Right lobe of liver (tissue), 4 donors: ENCODE data around the gene MAMLD1.

ENCODE experiments used
- POLR2A ChIP-seq: fragments of 450-650 bp; IDR thresholded peaks from one replicate; pipeline ENCODE4 v1.6.1; 2017; ENCODE audit warnings: antibody characterized with exemption, mild to moderate bottlenecking
- TF ChIP-seq, protein P1 (sequence below), 4 donors: fragments of 200-600 bp in 3 of 4; fragments of 450-650 bp in 1 of 4; IDR thresholded peaks; one replicate each; pipeline versions ENCODE4 v1.5.1 to v1.8.0; 2016 to 2022; ENCODE audit warnings: antibody characterized with exemption in 4 of 4, mild to moderate bottlenecking in 2 of 4
- donor health status: DM: no; HTN: no; CAD: no.
- donor health status: DM: no; HTN: no; CAD: no.
- donor health status: DM: no; HTN: yes; CAD: no.

DNA sequence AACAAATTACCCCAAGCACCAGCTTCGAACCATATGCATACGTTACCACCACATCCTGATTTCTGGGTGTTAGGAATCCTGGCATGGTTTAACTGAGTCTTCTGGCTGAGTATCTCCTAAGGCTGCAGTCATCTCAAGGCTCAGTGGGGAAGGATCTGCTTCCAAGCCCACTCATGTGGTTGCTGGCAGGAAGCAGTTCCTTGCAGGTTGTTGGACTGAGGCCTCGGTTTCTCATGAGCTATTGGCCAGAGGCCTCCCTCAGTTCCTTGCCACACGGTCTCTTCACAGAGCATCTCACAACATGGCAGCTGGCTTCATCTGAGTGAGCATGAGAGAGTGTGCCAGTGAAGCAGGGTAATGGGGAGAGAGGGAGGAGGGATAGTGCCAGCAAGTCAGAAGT lies 109.2 kb downstream of the MAMLD1 start:
- TF ChIP-seq, protein P1, sequence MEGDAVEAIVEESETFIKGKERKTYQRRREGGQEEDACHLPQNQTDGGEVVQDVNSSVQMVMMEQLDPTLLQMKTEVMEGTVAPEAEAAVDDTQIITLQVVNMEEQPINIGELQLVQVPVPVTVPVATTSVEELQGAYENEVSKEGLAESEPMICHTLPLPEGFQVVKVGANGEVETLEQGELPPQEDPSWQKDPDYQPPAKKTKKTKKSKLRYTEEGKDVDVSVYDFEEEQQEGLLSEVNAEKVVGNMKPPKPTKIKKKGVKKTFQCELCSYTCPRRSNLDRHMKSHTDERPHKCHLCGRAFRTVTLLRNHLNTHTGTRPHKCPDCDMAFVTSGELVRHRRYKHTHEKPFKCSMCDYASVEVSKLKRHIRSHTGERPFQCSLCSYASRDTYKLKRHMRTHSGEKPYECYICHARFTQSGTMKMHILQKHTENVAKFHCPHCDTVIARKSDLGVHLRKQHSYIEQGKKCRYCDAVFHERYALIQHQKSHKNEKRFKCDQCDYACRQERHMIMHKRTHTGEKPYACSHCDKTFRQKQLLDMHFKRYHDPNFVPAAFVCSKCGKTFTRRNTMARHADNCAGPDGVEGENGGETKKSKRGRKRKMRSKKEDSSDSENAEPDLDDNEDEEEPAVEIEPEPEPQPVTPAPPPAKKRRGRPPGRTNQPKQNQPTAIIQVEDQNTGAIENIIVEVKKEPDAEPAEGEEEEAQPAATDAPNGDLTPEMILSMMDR (IDR thresholded peaks at IDR 0.05): no peak
- no peak for TF ChIP-seq POLR2A
